HL-60 (cell line): ENCODE results near the gene FAM227B.
"Not testable (repeated sequence)": the region's sequence is repeated elsewhere in the genome, so short reads cannot be mapped to it uniquely, and the experiment has no call there.

Experiments
- DNase-seq, 2 experiments: peaks; one replicate each; pipeline ENCODE4 v3.0.0-alpha.2; 2010 to 2020; ENCODE audit warnings: low read depth in 1 of 2, low spot score in 1 of 2
- H3K27ac ChIP-seq: fragments of 250-450 bp; sonication (Bioruptor Pico); replicated peaks from 2 replicates; pipeline ENCODE4 v1.5.1; 2020; ENCODE audit warnings: mild to moderate bottlenecking, moderate library complexity
- H3K27me3 ChIP-seq: fragments of 250-450 bp; sonication (Bioruptor Pico); 2 replicates; pipeline ENCODE4 v1.5.1; 2021; ENCODE audit warnings: mild to moderate bottlenecking, moderate library complexity; ENCODE audit not compliant: insufficient read depth, poor library complexity, severe bottlenecking
- H3K4me3 ChIP-seq: replicated peaks from 2 replicates; pipeline ENCODE4 v1.5.1; 2011; ENCODE audit warnings: mild to moderate bottlenecking, control low read depth, low read length; ENCODE audit not compliant: insufficient read depth
- CTCF ChIP-seq: IDR thresholded peaks from one replicate; pipeline ENCODE4 v1.5.1; 2011; ENCODE audit warnings: low read length, control low read depth, inconsistent platforms; ENCODE audit not compliant: insufficient read depth
- GABPA ChIP-seq: IDR thresholded peaks from 2 replicates; pipeline ENCODE4 v1.6.1; 2012; ENCODE audit warnings: low read depth
- POLR2AphosphoS5 ChIP-seq: IDR thresholded peaks from 2 replicates; pipeline ENCODE4 v1.6.1; 2012; ENCODE audit warnings: low read depth
- REST ChIP-seq: IDR thresholded peaks from 2 replicates; pipeline ENCODE4 v1.6.1; 2012; ENCODE audit warnings: low read depth; ENCODE audit not compliant: insufficient replicate concordance
- SPI1 ChIP-seq: IDR thresholded peaks from 2 replicates; pipeline ENCODE4 v1.6.1; 2012; ENCODE audit warnings: low read depth, mild to moderate bottlenecking, borderline replicate concordance

Gene FAM227B

GRCh38 chr15:49361370-49361769, 259.2 kb downstream of the FAM227B start:
- H3K27ac ChIP-seq, result no peak overlapping the region
- DNase-seq, result no peak
- no peak overlapping the region for H3K4me3 ChIP-seq
- TF ChIP-seq GABPA (no peak), SPI1 (no peak), CTCF (no peak), POLR2AphosphoS5 (no peak), REST (no peak)
- H3K27me3 ChIP-seq, result no peaks in the 10 kb centered on the region

- DNase-seq, H3K27ac ChIP-seq, H3K4me3 ChIP-seq, H3K27me3 ChIP-seq: not testable (repeated sequence)
These were observed 266.2 kb downstream of the FAM227B start for GRCh38 chr15:49354439-49354838.

- DNase-seq, result no peak
- no peak overlapping the region for H3K27ac ChIP-seq
- no peak overlapping the region for H3K4me3 ChIP-seq
- no peaks in the 10 kb centered on the region for H3K27me3 ChIP-seq
- TF ChIP-seq REST (no peak), SPI1 (no peak), GABPA (no peak), POLR2AphosphoS5 (no peak), CTCF (no peak)
These were observed 277.1 kb downstream of the FAM227B start for GRCh38 chr15:49343546-49343945.

GRCh38 chr15:49339656-49340055, 281.0 kb downstream of the FAM227B start:
- TF ChIP-seq GABPA (no peak), SPI1 (no peak), POLR2AphosphoS5 (no peak), CTCF (no peak), REST (no peak)
- Histone ChIP-seq H3K27me3 (no peaks in the 10 kb centered on the region), H3K27ac (no peak overlapping the region), H3K4me3 (no peak overlapping the region)
- DNase-seq, result no peak
